Measurements from ENCODE around the gene ATF7IP.
A peak's percentile ranks its signal among the peaks of the same experiment; 100 is the strongest.
"Not testable (repeated sequence)": the region's sequence is repeated elsewhere in the genome, so short reads cannot be mapped to it uniquely, and the experiment has no call there.

ATF7IP gene

GRCh38 chr12:14365294-14366208 lies at the start of gene ATF7IP:
TSS of gene ATF7IP (plus strand) at chr12:14365682. CDS start at chr12:14423916, 58,234 bp downstream.
- peak; percentile 98 for DNase-seq (ENCODE audit: low spot score)

- no peak for DNase-seq (ENCODE audit: low spot score)
Measured at GRCh38 chr12:14317362-14318146, 47.9 kb upstream of the ATF7IP start.

- DNase-seq (ENCODE audit: low spot score), result not testable (repeated sequence)
Measured at GRCh38 chr12:14319704-14320427, 45.6 kb upstream of the ATF7IP start.

- no peak for DNase-seq (ENCODE audit: low spot score)
Measured at GRCh38 chr12:14322403-14322802, 43.1 kb upstream of the ATF7IP start.

GRCh38 chr12:14325716-14326343 lies 39.7 kb upstream of the ATF7IP start:
- DNase-seq (ENCODE audit: low spot score), result no peak

GRCh38 chr12:14326699-14327098 lies 38.8 kb upstream of the ATF7IP start:
- no peak for DNase-seq (ENCODE audit: low spot score)

- no peak for DNase-seq (ENCODE audit: low spot score)
Measured at GRCh38 chr12:14327711-14328110, 37.8 kb upstream of the ATF7IP start.

- no peak for DNase-seq (ENCODE audit: low spot score)
Measured at GRCh38 chr12:14332482-14332881, 33.0 kb upstream of the ATF7IP start.

GRCh38 chr12:14340371-14340770 lies 25.1 kb upstream of the ATF7IP start:
- no peak for DNase-seq (ENCODE audit: low spot score)

- DNase-seq (ENCODE audit: low spot score), result not testable (repeated sequence)
Measured at GRCh38 chr12:14351524-14351923, 14.0 kb upstream of the ATF7IP start.

- not testable (repeated sequence) for DNase-seq (ENCODE audit: low spot score)
Measured at GRCh38 chr12:14352066-14352465, 13.4 kb upstream of the ATF7IP start.

- not testable (repeated sequence) for DNase-seq (ENCODE audit: low spot score)
Measured at GRCh38 chr12:14354665-14355064, 10.8 kb upstream of the ATF7IP start.

- no peak for DNase-seq (ENCODE audit: low spot score)
Measured at GRCh38 chr12:14356147-14356546, 9.3 kb upstream of the ATF7IP start.

GRCh38 chr12:14357486-14357885 lies 8.0 kb upstream of the ATF7IP start:
- no peak for DNase-seq (ENCODE audit: low spot score)

- DNase-seq (ENCODE audit: low spot score), result no peak
Measured at GRCh38 chr12:14362352-14362751, 3.1 kb upstream of the ATF7IP start.

GRCh38 chr12:14364583-14365271 lies 755 bp upstream of the ATF7IP start:
- DNase-seq (ENCODE audit: low spot score), result no peak

GRCh38 chr12:14366209-14367039 lies 942 bp downstream of the ATF7IP start:
- DNase-seq (ENCODE audit: low spot score), result no peak

GRCh38 chr12:14367040-14367661 lies 1.7 kb downstream of the ATF7IP start:
- peak; percentile 37 for DNase-seq (ENCODE audit: low spot score)

GRCh38 chr12:14369311-14369710 lies 3.8 kb downstream of the ATF7IP start:
- no peak for DNase-seq (ENCODE audit: low spot score)

- DNase-seq (ENCODE audit: low spot score), result no peak
Measured at GRCh38 chr12:14373217-14373616, 7.7 kb downstream of the ATF7IP start.

Data from globus pallidus (tissue), 1 donor.